Karpas-422 (cell line): ENCODE data around the gene CCDC43. TPM values are rescaled to one million over a fixed set of nuclear protein-coding genes. Genes with fewer than 3 reads are reported as not detected.
"Not testable (repeated sequence)": the region's sequence is repeated elsewhere in the genome, so short reads cannot be mapped to it uniquely, and the experiment has no call there.

Experiments
- DNase-seq: peaks from one replicate; pipeline ENCODE4 v3.0.0-alpha.2; 2015
- H2AFZ ChIP-seq: fragments of 200-600 bp; sonication (generic); 2 replicates; pipeline ENCODE4 v1.6.1; 2014; ENCODE audit warnings: antibody characterized with exemption, low read length, mixed read lengths
- H3K27ac ChIP-seq: fragments of 200-600 bp; sonication (generic); 2 replicates; pipeline ENCODE4 v1.5.1; 2014; ENCODE audit warnings: mild to moderate bottlenecking, low read length, moderate library complexity
- H3K27me3 ChIP-seq: fragments of 200-600 bp; sonication (generic); 2 replicates; pipeline ENCODE4 v1.6.1; 2014; ENCODE audit warnings: low read length, mixed read lengths
- H3K36me3 ChIP-seq: fragments of 200-600 bp; sonication (generic); 2 replicates; pipeline ENCODE4 v1.6.1; 2014; ENCODE audit warnings: low read length, mixed read lengths; ENCODE audit not compliant: insufficient read depth
- H3K4me1 ChIP-seq: fragments of 200-600 bp; sonication (generic); 2 replicates; pipeline ENCODE4 v1.6.1; 2014; ENCODE audit warnings: mild to moderate bottlenecking, low read length, mixed read lengths
- H3K4me2 ChIP-seq: fragments of 200-600 bp; sonication (generic); 2 replicates; pipeline ENCODE4 v1.6.1; 2014; ENCODE audit warnings: low read length, low read depth, mild to moderate bottlenecking; ENCODE audit not compliant: poor library complexity, severe bottlenecking
- H3K4me3 ChIP-seq: fragments of 200-600 bp; sonication (generic); 2 replicates; pipeline ENCODE4 v1.5.1; 2014; ENCODE audit warnings: mild to moderate bottlenecking, antibody characterized with exemption, low read length, mixed read lengths
- H3K79me2 ChIP-seq: fragments of 200-600 bp; sonication (generic); 2 replicates; pipeline ENCODE4 v1.6.1; 2014; ENCODE audit warnings: mild to moderate bottlenecking, low read length, mixed read lengths
- H3K9ac ChIP-seq: fragments of 200-600 bp; sonication (generic); 2 replicates; pipeline ENCODE4 v1.6.0; 2014; ENCODE audit warnings: low read length
- H3K9me2 ChIP-seq: fragments of 200-600 bp; sonication (generic), shearing (Covaris generic); replicated peaks from 2 replicates; pipeline ENCODE4 v1.6.0; 2014; ENCODE audit warnings: mild to moderate bottlenecking, low read length, moderate library complexity; ENCODE audit not compliant: insufficient read depth
- H3K9me3 ChIP-seq: fragments of 300-700, 200-600 bp; sonication (generic); 2 replicates; pipeline ENCODE4 v1.6.1; 2014; ENCODE audit warnings: low read length, mixed read lengths
- H4K20me1 ChIP-seq: fragments of 200-600 bp; sonication (generic); 2 replicates; pipeline ENCODE4 v1.6.1; 2014; ENCODE audit warnings: mild to moderate bottlenecking, antibody characterized with exemption, low read length, low read depth; ENCODE audit not compliant: insufficient read depth
- total RNA-seq: library from RNA; depleted of rRNA; stranded (reverse); fragments of >200 nt; shearing (Covaris generic); gene quantifications from 2 replicates; pipeline ENCODE4 v1.2.3, GENCODE V29; 2014; ENCODE audit warnings: low replicate concordance

Gene CCDC43
- total RNA-seq, 1 experiment from 2014 or later: 17.1 TPM

GRCh38 chr17:44708401-44709263, 19.1 kb upstream of the CCDC43 start, which contains the start of gene DBF4B:
TSS of gene DBF4B (plus strand) at chr17:44708665. CDS start at chr17:44708821, 156 bp downstream.
- Histone ChIP-seq H3K4me3 (peak within 1 kb of the TSS; percentile 98), H3K9ac (peak within 1 kb of the TSS; percentile 98), H3K79me2 (peaks cover 33% of the 10 kb centered on the region), H3K9me3 (no peaks in the 10 kb centered on the region), H3K4me1 (peaks cover 18% of the 10 kb centered on the region), H3K27me3 (no peaks in the 10 kb centered on the region), H3K36me3 (peaks cover 3% of the 10 kb centered on the region; the same call in 1 of the 2 replicates), H3K27ac (peak within 1 kb of the TSS; percentile 54), H3K9me2 (no peaks in the 10 kb centered on the region), H4K20me1 (no peaks in the 10 kb centered on the region), H2AFZ (peak within 1 kb of the TSS; percentile 96), H3K4me2 (peak within 1 kb of the TSS; percentile 95)
- peak; percentile 97 for DNase-seq

- peak overlapping the region; percentile 54 for H3K27ac ChIP-seq
- H4K20me1 ChIP-seq: no peaks in the 10 kb centered on the region
- peaks cover 18% of the 10 kb centered on the region for H3K4me1 ChIP-seq
- H3K27me3 ChIP-seq: no peaks in the 10 kb centered on the region
- peak overlapping the region; percentile 96 for H2AFZ ChIP-seq
- peak overlapping the region; percentile 98 for H3K9ac ChIP-seq
- no peaks in the 10 kb centered on the region for H3K9me3 ChIP-seq
- H3K36me3 ChIP-seq: no peaks in the 10 kb centered on the region
- peaks cover 30% of the 10 kb centered on the region for H3K79me2 ChIP-seq
- H3K9me2 ChIP-seq: no peaks in the 10 kb centered on the region
- DNase-seq: no peak
- peak overlapping the region; percentile 98 for H3K4me3 ChIP-seq
- H3K4me2 ChIP-seq: peak overlapping the region; percentile 95
These were observed 18.3 kb upstream of the CCDC43 start for GRCh38 chr17:44707755-44708400.

GRCh38 chr17:44700288-44700687, 10.7 kb upstream of the CCDC43 start:
- not testable (repeated sequence) for H3K27me3 ChIP-seq, H2AFZ ChIP-seq, H3K36me3 ChIP-seq, H3K9me2 ChIP-seq, DNase-seq, H3K4me3 ChIP-seq, H3K4me2 ChIP-seq, H3K9ac ChIP-seq, H3K4me1 ChIP-seq, H4K20me1 ChIP-seq, H3K9me3 ChIP-seq, H3K79me2 ChIP-seq, H3K27ac ChIP-seq

GRCh38 chr17:44693609-44694008, 4.0 kb upstream of the CCDC43 start:
- no peak for DNase-seq
- Histone ChIP-seq H3K9me3 (no peaks in the 10 kb centered on the region), H3K9me2 (no peaks in the 10 kb centered on the region), H3K9ac (no peak overlapping the region), H3K79me2 (peaks cover 10% of the 10 kb centered on the region), H3K27ac (no peak overlapping the region), H4K20me1 (no peaks in the 10 kb centered on the region), H3K4me2 (no peak overlapping the region), H3K36me3 (no peaks in the 10 kb centered on the region), H3K4me3 (no peak overlapping the region), H2AFZ (no peak overlapping the region), H3K4me1 (peaks cover 14% of the 10 kb centered on the region), H3K27me3 (no peaks in the 10 kb centered on the region)

GRCh38 chr17:44690746-44691306, 1.2 kb upstream of the CCDC43 start:
- H3K4me3 ChIP-seq: peak overlapping the region; percentile 97; the same call in 1 of the 2 replicates
- H3K79me2 ChIP-seq: peaks cover 34% of the 10 kb centered on the region
- not testable (repeated sequence) for H3K36me3 ChIP-seq, H3K27me3 ChIP-seq, H4K20me1 ChIP-seq, H3K9ac ChIP-seq, H3K9me2 ChIP-seq, H2AFZ ChIP-seq, H3K9me3 ChIP-seq, H3K27ac ChIP-seq
- H3K4me2 ChIP-seq: peak overlapping the region; percentile 97
- peak; percentile 63 for DNase-seq
- H3K4me1 ChIP-seq: peaks cover 21% of the 10 kb centered on the region

- Histone ChIP-seq H3K9me3 (no peaks in the 10 kb centered on the region), H3K79me2 (peaks cover 41% of the 10 kb centered on the region), H3K27ac (no peak overlapping the region), H3K4me1 (peaks cover 21% of the 10 kb centered on the region), H3K27me3 (no peaks in the 10 kb centered on the region), H4K20me1 (no peaks in the 10 kb centered on the region), H3K4me3 (peak overlapping the region; percentile 97), H3K4me2 (peak overlapping the region; percentile 97), H3K36me3 (0 out of 2 replicates have a peak, but pooled peaks cover under 1% of the 10 kb centered on the region), H3K9me2 (no peaks in the 10 kb centered on the region), H3K9ac (peak overlapping the region; percentile 91), H2AFZ (peak overlapping the region; percentile 86)
- DNase-seq: peak; percentile 52
These were observed 700 bp downstream of the CCDC43 start for GRCh38 chr17:44688675-44689476.

GRCh38 chr17:44688200-44688599, 1.4 kb downstream of the CCDC43 start:
- H3K9ac ChIP-seq: peak overlapping the region; percentile 91
- H3K9me3 ChIP-seq: no peaks in the 10 kb centered on the region
- no peak for DNase-seq
- H4K20me1 ChIP-seq: no peaks in the 10 kb centered on the region
- H3K27ac ChIP-seq: no peak overlapping the region
- peak overlapping the region; percentile 97 for H3K4me3 ChIP-seq
- peaks cover 41% of the 10 kb centered on the region for H3K79me2 ChIP-seq
- H3K9me2 ChIP-seq: no peaks in the 10 kb centered on the region
- H3K4me1 ChIP-seq: peaks cover 21% of the 10 kb centered on the region
- H3K4me2 ChIP-seq: peak overlapping the region; percentile 97
- H2AFZ ChIP-seq: no peak overlapping the region
- 0 out of 2 replicates have a peak, but pooled peaks cover 6% of the 10 kb centered on the region for H3K36me3 ChIP-seq
- no peaks in the 10 kb centered on the region for H3K27me3 ChIP-seq
